Upper lobe of right lung (tissue), 1 donor: Measurements from ENCODE around the gene TRIM15. TPM values are rescaled to one million over a fixed set of nuclear protein-coding genes. Genes with fewer than 3 reads are reported as not detected.

Experiments
- ATAC-seq: fragments of 200-7000 bp; cut with Tn5 transposase; one replicate; pipeline ENCODE4 v1.9.1; 2020; ENCODE audit warnings: mild to moderate bottlenecking, moderate library complexity
- DNase-seq: peaks from one replicate; pipeline ENCODE4 v3.0.0-alpha.2; 2020
- H3K27ac ChIP-seq: fragments of 200-600 bp; one replicate; pipeline ENCODE4 v1.8.0; 2022
- H3K27me3 ChIP-seq: fragments of 200-600 bp; one replicate; pipeline ENCODE4 v1.8.0; 2022; ENCODE audit warnings: mild to moderate bottlenecking
- H3K36me3 ChIP-seq: fragments of 200-600 bp; one replicate; pipeline ENCODE4 v1.8.0; 2022
- H3K4me1 ChIP-seq: fragments of 200-600 bp; one replicate; pipeline ENCODE4 v1.8.0; 2022
- H3K4me3 ChIP-seq: fragments of 200-600 bp; one replicate; pipeline ENCODE4 v1.8.0; 2022; ENCODE audit warnings: mild to moderate bottlenecking
- H3K9me3 ChIP-seq: fragments of 200-600 bp; one replicate; pipeline ENCODE4 v1.8.0; 2022
- intact Hi-C: fragments of 100-400 bp; cut with DNase I; formaldehyde crosslinking; loops from one replicate; pipeline ENCODE4 v1.11.0; 2022
- total RNA-seq: library from RNA; stranded (reverse); fragmentation: NEBNext Ultra II Directional; extraction: Animal tissue kit (Norgen Biotek cat#: 25700); gene quantifications from one replicate; pipeline ENCODE4 v1.2.1, GENCODE V29; 2021
- TF ChIP-seq, protein P1 (sequence below): fragments of 200-600 bp; IDR thresholded peaks from one replicate; pipeline ENCODE4 v1.8.0; 2022; ENCODE audit warnings: antibody characterized with exemption
- donor health status: DM: no; HTN: yes; CAD: no; lungs with severe emphysema.

TRIM15 gene
- total RNA-seq, 1 donor from 2014 or later = not detected

DNA sequence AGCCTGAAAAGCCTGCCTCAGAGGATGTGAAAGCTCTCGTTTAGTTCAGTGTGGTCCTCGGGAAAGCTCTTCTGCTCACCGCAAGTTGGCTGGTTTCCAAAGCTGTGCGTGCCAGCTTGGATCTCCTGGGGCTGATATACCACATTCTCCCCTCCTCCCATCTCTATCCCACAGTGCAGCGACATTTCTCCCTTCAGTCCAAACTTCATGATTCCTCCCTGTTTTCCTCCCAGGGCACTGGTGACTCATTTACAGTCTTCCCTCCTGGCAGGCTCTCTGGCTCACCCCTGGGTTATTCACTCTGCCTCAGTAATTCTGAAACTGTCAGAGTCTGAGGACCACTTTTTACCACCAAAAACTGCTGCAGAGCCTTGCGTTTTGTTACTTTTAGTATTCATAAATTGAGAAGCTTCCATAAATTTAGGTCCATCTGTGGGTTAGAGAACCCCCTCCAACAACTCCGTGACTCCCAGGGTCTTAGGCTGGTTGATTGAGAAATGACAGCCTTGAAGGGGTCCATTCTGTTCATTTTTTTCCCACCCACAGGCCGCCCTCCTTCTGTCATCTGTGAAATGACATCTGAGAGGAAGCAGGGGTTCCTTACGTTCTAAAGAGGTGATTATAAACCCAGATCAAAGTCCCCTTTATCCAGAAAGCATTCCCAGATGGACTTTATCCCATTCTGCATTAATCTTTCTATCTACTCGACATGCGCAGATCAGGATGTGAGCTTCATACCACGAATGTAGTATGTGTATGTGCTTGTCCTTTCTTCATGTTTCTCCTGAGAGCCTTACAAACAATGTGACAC is 8.4 kb upstream of the TRIM15 start:
- intact Hi-C loops = no loop called here
- ATAC-seq = no peak
- DNase-seq = no peak
- H3K9me3 ChIP-seq = no peaks in the 10 kb centered on the region
- TF ChIP-seq, protein P1, sequence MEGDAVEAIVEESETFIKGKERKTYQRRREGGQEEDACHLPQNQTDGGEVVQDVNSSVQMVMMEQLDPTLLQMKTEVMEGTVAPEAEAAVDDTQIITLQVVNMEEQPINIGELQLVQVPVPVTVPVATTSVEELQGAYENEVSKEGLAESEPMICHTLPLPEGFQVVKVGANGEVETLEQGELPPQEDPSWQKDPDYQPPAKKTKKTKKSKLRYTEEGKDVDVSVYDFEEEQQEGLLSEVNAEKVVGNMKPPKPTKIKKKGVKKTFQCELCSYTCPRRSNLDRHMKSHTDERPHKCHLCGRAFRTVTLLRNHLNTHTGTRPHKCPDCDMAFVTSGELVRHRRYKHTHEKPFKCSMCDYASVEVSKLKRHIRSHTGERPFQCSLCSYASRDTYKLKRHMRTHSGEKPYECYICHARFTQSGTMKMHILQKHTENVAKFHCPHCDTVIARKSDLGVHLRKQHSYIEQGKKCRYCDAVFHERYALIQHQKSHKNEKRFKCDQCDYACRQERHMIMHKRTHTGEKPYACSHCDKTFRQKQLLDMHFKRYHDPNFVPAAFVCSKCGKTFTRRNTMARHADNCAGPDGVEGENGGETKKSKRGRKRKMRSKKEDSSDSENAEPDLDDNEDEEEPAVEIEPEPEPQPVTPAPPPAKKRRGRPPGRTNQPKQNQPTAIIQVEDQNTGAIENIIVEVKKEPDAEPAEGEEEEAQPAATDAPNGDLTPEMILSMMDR = no peak
- no peak overlapping the region for H3K27ac ChIP-seq
- H3K4me1 ChIP-seq = peaks cover 4% of the 10 kb centered on the region
- H3K36me3 ChIP-seq = no peaks in the 10 kb centered on the region
- no peaks in the 10 kb centered on the region for H3K27me3 ChIP-seq
- no peak overlapping the region for H3K4me3 ChIP-seq

DNA sequence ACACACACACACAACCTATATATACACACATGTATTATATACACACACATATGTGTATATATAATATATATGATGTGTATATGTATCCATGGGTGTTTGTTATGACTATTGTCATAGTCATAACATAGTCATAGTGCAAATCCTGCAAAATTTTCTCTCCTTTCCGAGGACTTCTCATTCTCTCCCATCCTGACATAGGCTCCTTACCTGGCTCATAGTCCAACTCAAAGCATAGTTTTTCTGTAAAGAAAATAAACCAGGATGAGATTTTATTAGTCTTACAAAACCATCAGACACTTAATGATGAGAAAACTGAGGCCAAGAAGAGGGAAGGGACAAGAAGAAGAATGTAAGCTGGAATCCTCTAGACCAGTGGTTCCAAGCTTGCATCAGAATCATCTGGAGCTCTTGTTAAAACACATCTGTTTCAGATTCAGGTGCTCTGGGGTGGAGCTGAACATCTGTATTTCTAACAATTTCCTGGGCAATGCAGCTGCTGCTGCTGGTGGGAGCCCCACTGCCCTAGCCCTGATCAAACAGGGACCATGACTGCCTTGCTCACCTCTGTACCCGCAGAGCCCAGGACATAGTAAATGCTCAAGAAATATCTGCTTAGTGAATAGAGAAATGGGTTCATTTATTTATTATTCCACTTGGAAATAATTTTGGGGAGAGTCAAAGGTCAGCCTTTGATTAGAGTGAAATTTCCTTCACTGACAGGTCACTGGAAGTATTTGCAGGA is 7.7 kb upstream of the TRIM15 start:
- peaks cover 4% of the 10 kb centered on the region for H3K4me1 ChIP-seq
- no peaks in the 10 kb centered on the region for H3K36me3 ChIP-seq
- H3K9me3 ChIP-seq = no peaks in the 10 kb centered on the region
- no peaks in the 10 kb centered on the region for H3K27me3 ChIP-seq
- DNase-seq (no peak), ATAC-seq (no peak)
- TF ChIP-seq, protein P1 = no peak
- no peak overlapping the region for H3K27ac ChIP-seq
- H3K4me3 ChIP-seq = no peak overlapping the region
- intact Hi-C loops = no loop called here

DNA sequence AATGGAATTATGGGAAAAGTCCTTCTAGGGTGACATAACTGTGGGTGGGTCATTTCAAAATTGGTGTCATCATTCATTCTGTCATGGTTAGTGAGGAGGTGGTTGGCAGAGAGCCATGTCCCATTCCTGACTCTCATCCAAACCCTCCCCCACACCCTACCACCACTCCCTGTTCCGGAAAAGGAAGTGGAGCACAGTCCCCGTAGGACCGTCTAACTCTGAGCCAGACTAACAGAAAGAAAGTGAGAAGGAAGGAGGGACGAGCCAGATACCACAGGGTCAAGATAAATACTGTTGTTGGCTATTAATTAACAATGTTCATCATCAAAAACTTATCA is 7.1 kb upstream of the TRIM15 start:
- no peaks in the 10 kb centered on the region for H3K9me3 ChIP-seq
- no peaks in the 10 kb centered on the region for H3K27me3 ChIP-seq
- peak; percentile 87 for ATAC-seq
- intact Hi-C loops = no loop called here
- TF ChIP-seq, protein P1 = no peak
- no peaks in the 10 kb centered on the region for H3K36me3 ChIP-seq
- peaks cover 4% of the 10 kb centered on the region for H3K4me1 ChIP-seq
- H3K4me3 ChIP-seq = no peak overlapping the region
- no peak for DNase-seq
- no peak overlapping the region for H3K27ac ChIP-seq

DNA sequence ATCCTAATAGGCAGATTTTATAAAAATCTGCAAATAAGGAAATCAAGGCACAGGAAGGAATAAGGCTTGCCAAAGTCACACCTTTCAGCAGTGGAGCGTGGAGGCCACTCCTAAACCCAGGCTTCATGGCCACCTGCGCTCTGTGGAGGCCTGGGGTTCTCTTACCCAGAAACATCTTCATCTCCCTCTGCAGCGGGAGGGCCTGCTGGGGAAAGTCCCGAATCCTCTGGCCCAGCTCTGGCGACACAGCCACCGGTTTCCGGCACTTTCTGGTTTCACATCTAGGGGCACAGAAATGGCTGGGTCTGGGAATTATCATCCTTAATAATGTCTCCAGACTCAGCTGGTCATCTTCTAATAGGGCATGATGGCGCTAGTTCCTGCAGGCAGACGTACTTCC is 6.6 kb upstream of the TRIM15 start:
- intact Hi-C loops = no loop called here
- no peak for DNase-seq
- Histone ChIP-seq H3K4me3 (no peak overlapping the region), H3K4me1 (peaks cover 4% of the 10 kb centered on the region), H3K27me3 (no peaks in the 10 kb centered on the region), H3K9me3 (no peaks in the 10 kb centered on the region), H3K27ac (no peak overlapping the region), H3K36me3 (no peaks in the 10 kb centered on the region)
- ATAC-seq = no peak
- TF ChIP-seq, protein P1 = no peak

DNA sequence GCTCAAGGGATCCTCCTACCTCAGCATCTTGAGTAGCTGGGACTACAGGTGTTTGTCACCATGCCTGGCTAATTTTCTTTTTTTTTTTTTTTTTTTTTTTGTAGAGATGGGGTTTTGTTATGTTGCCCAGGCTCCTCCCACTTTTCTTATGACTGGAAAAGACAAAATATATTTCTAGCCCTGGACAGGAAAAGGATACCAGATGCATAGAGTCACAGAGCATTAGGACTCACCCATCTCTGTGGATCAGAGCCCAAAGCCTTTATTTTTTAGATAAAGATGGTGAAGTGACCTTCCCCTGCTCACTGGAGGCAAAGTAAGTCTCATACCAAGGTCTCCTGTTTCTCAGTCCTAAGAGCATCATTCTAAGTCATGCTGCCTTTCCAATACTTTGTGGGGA is 5.8 kb upstream of the TRIM15 start:
- no peaks in the 10 kb centered on the region for H3K36me3 ChIP-seq
- no peaks in the 10 kb centered on the region for H3K9me3 ChIP-seq
- TF ChIP-seq, protein P1 = no peak
- DNase-seq (no peak), ATAC-seq (no peak)
- intact Hi-C loops = no loop called here
- H3K4me3 ChIP-seq = no peak overlapping the region
- no peaks in the 10 kb centered on the region for H3K27me3 ChIP-seq
- H3K27ac ChIP-seq = no peak overlapping the region
- peaks cover 4% of the 10 kb centered on the region for H3K4me1 ChIP-seq
